ENCODE measurements around the gene PATL1. TPM values are rescaled to one million over a fixed set of nuclear protein-coding genes. Genes with fewer than 3 reads are reported as not detected.

The PATL1 gene
- total and polyA plus RNA-seq, 8 donors = 27.8 to 45.0 (median 41.0) TPM

DNA sequence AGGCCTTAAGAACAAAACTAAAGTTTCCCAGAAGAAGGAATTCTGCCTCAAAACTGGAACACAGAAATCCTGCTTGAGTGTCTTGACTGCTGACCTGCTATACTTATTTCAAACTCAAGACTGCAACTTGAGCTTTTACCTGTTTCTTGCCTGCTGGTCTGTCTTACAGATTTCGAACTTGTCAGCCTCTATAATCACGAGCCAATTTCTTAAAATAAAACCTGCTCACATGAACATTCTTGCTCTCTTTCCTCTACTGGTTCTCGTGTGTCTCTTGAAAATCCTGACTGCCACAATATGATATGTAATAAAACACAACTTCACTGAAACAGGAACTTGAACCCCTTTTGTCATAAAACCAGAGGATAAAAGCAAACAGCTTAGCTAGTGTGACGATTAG, 13.9 kb downstream of the PATL1 start:
- Histone ChIP-seq H3K4me3 (no peak overlapping the region), H3K27ac (no peak overlapping the region), H3K9me3 (no peaks in the 10 kb centered on the region), H3K4me1 (peaks cover 0 to 8% of the 10 kb centered on the region in 2 donors), H3K27me3 (no peaks in the 10 kb centered on the region), H3K36me3 (peaks cover 0 to 99% of the 10 kb centered on the region in 2 donors)
- intact Hi-C loops (cut with DNase I) = no loop called here
- DNase-seq (no peak), ATAC-seq (no peak)
- TF ChIP-seq, protein P1, sequence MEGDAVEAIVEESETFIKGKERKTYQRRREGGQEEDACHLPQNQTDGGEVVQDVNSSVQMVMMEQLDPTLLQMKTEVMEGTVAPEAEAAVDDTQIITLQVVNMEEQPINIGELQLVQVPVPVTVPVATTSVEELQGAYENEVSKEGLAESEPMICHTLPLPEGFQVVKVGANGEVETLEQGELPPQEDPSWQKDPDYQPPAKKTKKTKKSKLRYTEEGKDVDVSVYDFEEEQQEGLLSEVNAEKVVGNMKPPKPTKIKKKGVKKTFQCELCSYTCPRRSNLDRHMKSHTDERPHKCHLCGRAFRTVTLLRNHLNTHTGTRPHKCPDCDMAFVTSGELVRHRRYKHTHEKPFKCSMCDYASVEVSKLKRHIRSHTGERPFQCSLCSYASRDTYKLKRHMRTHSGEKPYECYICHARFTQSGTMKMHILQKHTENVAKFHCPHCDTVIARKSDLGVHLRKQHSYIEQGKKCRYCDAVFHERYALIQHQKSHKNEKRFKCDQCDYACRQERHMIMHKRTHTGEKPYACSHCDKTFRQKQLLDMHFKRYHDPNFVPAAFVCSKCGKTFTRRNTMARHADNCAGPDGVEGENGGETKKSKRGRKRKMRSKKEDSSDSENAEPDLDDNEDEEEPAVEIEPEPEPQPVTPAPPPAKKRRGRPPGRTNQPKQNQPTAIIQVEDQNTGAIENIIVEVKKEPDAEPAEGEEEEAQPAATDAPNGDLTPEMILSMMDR (IDR thresholded peaks at IDR 0.05) = no peak

DNA sequence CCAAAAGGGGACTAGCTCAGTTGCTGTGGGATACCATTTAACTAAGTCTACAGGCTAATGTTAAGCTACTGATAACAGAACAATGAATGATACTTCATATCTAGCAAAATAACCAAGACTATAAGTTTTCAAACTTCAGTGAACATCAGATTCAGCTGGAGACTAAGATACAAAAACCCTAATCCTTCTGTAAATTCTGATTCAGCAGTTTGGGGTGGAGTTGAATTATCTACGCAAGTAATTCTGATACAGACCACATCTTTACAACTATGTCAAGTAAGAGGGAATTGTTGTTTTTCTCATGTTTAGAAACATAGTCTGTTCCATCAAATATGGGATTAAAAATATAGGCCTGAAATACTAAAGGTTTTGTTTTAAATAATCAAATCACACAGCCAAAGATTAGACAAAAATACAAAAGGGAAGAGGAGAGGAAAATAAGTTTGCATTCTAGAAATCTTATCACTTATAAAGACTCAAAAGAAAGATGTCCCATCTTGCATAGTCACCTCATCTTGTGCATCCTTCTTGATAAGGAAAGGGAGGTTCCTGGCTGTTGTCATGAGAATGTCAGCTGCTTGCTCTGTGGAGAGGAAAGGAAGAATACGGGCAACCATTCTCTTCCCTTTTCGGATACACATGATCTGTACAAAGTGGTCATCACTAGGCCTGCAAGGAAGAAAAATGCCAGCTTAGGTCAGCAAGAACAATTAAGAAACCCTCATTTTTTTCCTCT, 21.4 kb downstream of the PATL1 start:
- H3K27ac ChIP-seq = no peak overlapping the region
- H3K27me3 ChIP-seq = no peaks in the 10 kb centered on the region
- DNase-seq (no peak), ATAC-seq (no peak)
- intact Hi-C loops (cut with DNase I) = no loop called here
- H3K9me3 ChIP-seq = no peaks in the 10 kb centered on the region
- H3K36me3 ChIP-seq = peaks cover 0 to 98% of the 10 kb centered on the region in 2 donors
- TF ChIP-seq, protein P1 (IDR thresholded peaks at IDR 0.05) = no peak
- no peak overlapping the region for H3K4me3 ChIP-seq
- H3K4me1 ChIP-seq = no peaks in the 10 kb centered on the region

DNA sequence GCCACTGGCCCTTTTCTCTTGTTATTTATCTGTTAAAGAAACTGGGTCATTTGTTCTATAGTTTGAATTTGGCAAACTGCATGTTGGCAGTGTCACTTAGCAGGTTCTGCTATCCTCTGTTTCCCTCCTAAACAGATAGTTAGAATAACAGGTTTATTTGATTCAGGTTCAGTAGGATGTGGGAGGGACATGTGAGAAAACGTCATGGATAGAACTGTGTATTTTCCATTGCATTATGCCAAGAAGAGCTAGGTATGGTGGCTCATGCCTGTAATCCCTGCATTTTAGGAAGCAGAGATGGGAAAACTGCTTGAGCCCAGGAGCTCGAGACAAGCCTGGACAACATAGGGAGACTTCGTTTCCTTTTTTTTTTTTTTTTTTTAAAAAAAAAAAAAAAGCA, 24.3 kb downstream of the PATL1 start:
- H3K27me3 ChIP-seq = no peaks in the 10 kb centered on the region
- TF ChIP-seq, protein P1 (IDR thresholded peaks at IDR 0.05) = no peak
- H3K4me3 ChIP-seq = no peak overlapping the region
- no peak for ATAC-seq
- H3K36me3 ChIP-seq = peaks cover 0 to 98% of the 10 kb centered on the region in 2 donors
- no peak overlapping the region for H3K27ac ChIP-seq
- no peaks in the 10 kb centered on the region for H3K9me3 ChIP-seq
- H3K4me1 ChIP-seq = no peaks in the 10 kb centered on the region
- intact Hi-C loops (cut with DNase I) = no loop called here
- DNase-seq = no peak

DNA sequence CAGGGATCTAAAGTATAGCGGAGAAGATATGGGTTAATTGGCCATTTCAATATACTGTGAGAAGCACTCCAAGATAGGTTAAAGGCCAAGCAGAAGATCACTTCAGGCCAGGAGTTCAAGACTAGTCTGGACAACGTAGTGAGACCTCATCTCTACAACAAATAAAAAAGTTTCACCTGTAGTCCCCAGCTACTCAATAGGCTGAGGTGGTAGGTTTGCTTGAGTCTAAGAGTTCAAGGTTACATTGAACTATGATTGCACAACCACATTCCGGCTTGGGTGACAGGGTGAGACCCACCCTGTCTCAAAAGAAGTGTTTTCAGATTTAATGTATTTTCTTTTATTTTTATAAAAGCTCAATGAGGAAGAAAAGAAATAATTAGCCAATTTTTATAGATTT, 25.4 kb downstream of the PATL1 start:
- ATAC-seq (no peak), DNase-seq (no peak)
- no peaks in the 10 kb centered on the region for H3K9me3 ChIP-seq
- no peaks in the 10 kb centered on the region for H3K4me1 ChIP-seq
- no peaks in the 10 kb centered on the region for H3K27me3 ChIP-seq
- intact Hi-C loops (cut with DNase I) = no loop called here
- no peak overlapping the region for H3K27ac ChIP-seq
- peaks cover 0 to 98% of the 10 kb centered on the region in 2 donors for H3K36me3 ChIP-seq
- TF ChIP-seq, protein P1 (IDR thresholded peaks at IDR 0.05) = no peak
- no peak overlapping the region for H3K4me3 ChIP-seq

DNA sequence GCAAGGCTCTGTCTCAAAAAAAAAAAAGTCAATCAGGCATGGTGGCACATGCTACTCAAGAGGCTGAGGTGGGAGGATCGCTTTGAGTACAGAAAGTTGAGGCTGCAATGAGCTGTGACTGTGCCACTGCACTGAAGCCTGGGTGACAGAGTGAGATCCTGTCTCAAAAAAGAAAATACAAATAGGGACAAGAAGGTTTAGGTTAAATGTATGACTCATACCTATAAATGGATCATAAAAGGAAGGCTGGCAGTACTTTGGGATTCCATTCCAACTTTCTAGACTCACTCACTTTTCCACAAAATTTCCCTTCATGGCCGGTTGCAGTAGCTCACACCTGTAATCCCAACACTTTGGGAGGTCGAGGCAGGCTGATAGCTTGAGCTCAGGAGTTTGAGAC, 27.7 kb downstream of the PATL1 start:
- Histone ChIP-seq H3K9me3 (no peaks in the 10 kb centered on the region), H3K4me3 (no peak overlapping the region), H3K27ac (no peak overlapping the region), H3K36me3 (peaks cover 0 to 98% of the 10 kb centered on the region in 2 donors), H3K4me1 (no peaks in the 10 kb centered on the region), H3K27me3 (no peaks in the 10 kb centered on the region)
- TF ChIP-seq, protein P1 (IDR thresholded peaks at IDR 0.05) = no peak
- intact Hi-C loops (cut with DNase I) = no loop called here
- ATAC-seq (no peak), DNase-seq (no peak)
